GM18909 (cell line): ENCODE results near the gene ADRB2.
A peak's percentile ranks its signal among the peaks of the same experiment; 100 is the strongest.

Experiments
- ATAC-seq: cut with Tn5 transposase; IDR thresholded peaks from one replicate; pipeline ENCODE4 v1.9.1; 2021; ENCODE audit warnings: mild to moderate bottlenecking; ENCODE audit not compliant: unreplicated experiment, poor library complexity

The ADRB2 gene

DNA sequence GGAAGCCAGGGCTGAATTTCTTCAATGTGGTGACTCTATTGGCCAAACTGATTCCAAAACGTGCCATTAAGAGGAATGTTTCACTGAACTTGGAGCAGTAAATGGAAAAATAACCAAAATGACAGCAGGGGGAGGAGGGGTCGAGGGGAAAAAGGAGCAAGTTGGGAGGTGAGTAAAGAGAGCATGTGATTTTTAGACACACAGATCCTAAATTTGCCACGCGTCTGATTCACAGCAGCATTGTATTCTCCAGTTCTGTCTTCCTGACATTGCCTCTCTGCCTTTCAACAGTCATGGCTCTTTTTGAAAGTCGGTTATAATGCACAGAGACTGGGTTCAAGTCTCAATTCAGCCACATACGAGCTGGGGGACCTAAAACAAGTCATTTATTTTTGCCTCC lies 22.0 kb upstream of the ADRB2 start:
- ATAC-seq, result no peak

- ATAC-seq, result peak; percentile 39
Observed at GRCh38 chr5:148805326-148806290, 20.8 kb upstream of the ADRB2 start.

GRCh38 chr5:148806520-148806931 lies 19.9 kb upstream of the ADRB2 start:
- no peak for ATAC-seq

GRCh38 chr5:148807851-148808250 lies 18.6 kb upstream of the ADRB2 start:
- no peak for ATAC-seq

- peak; percentile 68 for ATAC-seq
Observed at GRCh38 chr5:148808864-148809642, 17.4 kb upstream of the ADRB2 start.

GRCh38 chr5:148809781-148810524 lies 16.5 kb upstream of the ADRB2 start:
- no peak for ATAC-seq

GRCh38 chr5:148810823-148811222 lies 15.6 kb upstream of the ADRB2 start:
- no peak for ATAC-seq

GRCh38 chr5:148811756-148812155 lies 14.7 kb upstream of the ADRB2 start:
- no peak for ATAC-seq

- no peak for ATAC-seq
Observed at GRCh38 chr5:148815086-148815485, 11.3 kb upstream of the ADRB2 start.

DNA sequence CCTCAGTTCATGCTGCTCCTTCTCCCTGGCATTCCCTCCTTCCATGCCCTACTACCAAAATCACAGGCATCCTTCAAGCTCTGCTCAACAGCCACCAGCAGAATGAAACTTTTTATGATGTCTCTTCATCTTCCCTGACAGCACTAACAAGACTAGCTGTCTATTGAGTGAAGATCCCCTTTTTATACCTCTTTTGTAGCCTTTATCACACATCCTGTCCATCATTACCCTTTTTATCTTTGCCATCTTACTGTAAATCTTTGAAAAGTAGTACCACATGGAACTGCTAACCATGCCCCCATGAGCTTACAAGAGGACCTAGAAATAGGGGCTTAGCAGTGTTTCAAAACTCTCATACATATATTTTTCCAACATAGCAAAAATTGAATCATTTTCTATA lies 10.8 kb upstream of the ADRB2 start:
- no peak for ATAC-seq

GRCh38 chr5:148816357-148816756 lies 10.1 kb upstream of the ADRB2 start:
- no peak for ATAC-seq

GRCh38 chr5:148816782-148817181 lies 9.6 kb upstream of the ADRB2 start:
- no peak for ATAC-seq

GRCh38 chr5:148817606-148818005 lies 8.8 kb upstream of the ADRB2 start:
- ATAC-seq, result no peak

DNA sequence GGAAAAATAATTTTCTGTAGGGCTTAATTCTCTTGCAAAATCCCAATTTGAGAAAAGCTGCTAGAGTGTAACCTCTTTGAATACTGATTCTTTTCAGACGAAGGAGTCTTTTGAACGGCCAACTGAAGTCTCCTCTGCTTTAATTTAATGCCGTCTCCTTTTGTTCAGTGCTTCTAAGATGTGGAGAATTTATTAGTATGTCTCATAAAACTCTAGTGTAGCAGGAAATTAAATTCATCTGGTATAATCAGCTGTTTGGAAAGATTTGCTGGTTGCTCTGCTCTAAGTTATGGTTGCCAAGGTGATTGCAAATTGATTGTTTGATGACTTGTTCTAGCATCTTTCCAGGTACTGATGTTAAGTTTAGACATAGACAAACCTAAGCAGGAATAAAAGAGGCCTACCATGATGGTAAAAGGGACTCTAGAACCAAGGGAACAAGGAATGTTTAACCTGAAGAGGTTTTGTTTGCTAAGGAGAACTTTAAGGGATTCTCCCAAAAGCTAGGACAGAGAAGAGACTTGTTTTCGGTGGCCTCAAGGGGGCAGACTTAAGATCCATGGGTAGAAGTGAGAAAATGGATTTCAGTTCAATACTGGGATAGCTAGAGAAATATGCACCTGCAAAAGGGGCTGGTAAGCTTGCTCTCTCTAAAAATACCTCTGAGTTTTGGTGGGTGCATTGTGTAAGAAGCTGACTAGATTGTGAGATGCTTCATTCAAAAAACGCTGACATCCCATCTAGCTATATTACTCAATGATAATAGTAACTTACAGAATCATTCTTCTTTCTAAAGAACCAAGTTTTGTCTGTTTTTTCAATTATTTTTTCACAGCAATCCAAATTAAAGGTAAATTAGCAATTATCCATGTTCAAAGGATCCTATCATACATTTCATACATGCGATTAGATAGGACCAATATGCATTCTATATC lies 5.7 kb upstream of the ADRB2 start:
- ATAC-seq, result no peak

GRCh38 chr5:148823871-148824270 lies 2.5 kb upstream of the ADRB2 start:
- ATAC-seq, result no peak

DNA sequence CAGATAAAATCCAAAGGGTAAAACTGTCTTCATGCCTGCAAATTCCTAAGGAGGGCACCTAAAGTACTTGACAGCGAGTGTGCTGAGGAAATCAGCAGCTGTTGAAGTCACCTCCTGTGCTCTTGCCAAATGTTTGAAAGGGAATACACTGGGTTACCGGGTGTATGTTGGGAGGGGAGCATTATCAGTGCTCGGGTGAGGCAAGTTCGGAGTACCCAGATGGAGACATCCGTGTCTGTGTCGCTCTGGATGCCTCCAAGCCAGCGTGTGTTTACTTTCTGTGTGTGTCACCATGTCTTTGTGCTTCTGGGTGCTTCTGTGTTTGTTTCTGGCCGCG lies 727 bp upstream of the ADRB2 start:
- ATAC-seq, result no peak

DNA sequence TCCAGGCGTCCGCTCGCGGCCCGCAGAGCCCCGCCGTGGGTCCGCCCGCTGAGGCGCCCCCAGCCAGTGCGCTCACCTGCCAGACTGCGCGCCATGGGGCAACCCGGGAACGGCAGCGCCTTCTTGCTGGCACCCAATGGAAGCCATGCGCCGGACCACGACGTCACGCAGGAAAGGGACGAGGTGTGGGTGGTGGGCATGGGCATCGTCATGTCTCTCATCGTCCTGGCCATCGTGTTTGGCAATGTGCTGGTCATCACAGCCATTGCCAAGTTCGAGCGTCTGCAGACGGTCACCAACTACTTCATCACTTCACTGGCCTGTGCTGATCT lies 294 bp downstream of the ADRB2 start:
- ATAC-seq, result no peak

DNA sequence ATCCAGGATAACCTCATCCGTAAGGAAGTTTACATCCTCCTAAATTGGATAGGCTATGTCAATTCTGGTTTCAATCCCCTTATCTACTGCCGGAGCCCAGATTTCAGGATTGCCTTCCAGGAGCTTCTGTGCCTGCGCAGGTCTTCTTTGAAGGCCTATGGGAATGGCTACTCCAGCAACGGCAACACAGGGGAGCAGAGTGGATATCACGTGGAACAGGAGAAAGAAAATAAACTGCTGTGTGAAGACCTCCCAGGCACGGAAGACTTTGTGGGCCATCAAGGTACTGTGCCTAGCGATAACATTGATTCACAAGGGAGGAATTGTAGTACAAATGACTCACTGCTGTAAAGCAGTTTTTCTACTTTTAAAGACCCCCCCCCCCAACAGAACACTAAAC lies 1.3 kb downstream of the ADRB2 start:
- no peak for ATAC-seq

GRCh38 chr5:148828511-148829247 lies 2.3 kb downstream of the ADRB2 start:
- ATAC-seq, result no peak
